Esophagus (tissue), 2 donors: ENCODE measurements around the gene EGFL8. TPM values are rescaled to one million over a fixed set of nuclear protein-coding genes. Genes with fewer than 3 reads are reported as not detected.

Source experiments
- H3K27ac ChIP-seq, 2 donors: one replicate each; pipeline ENCODE4 v1.5.1; 2013; ENCODE audit warnings: low read depth in 2 of 2, mild to moderate bottlenecking in 2 of 2, inconsistent platforms in 1 of 2, low read length in 1 of 2, moderate library complexity in 1 of 2
- H3K27me3 ChIP-seq, 2 donors: one replicate each; pipeline ENCODE4 v1.6.1; 2013; ENCODE audit warnings: low read length in 2 of 2, control low read depth in 1 of 2, mild to moderate bottlenecking in 1 of 2; ENCODE audit not compliant: insufficient read depth in 2 of 2, control insufficient read depth in 1 of 2
- H3K36me3 ChIP-seq, 2 donors: one replicate each; pipeline ENCODE4 v1.6.1; 2013; ENCODE audit warnings: low read length in 1 of 2; ENCODE audit not compliant: control insufficient read depth in 2 of 2, insufficient read depth in 2 of 2
- H3K4me1 ChIP-seq, 2 donors: one replicate each; pipeline ENCODE4 v1.6.1; 2013; ENCODE audit warnings: low read length in 1 of 2; ENCODE audit not compliant: control insufficient read depth in 2 of 2, insufficient read depth in 2 of 2
- H3K4me3 ChIP-seq, 2 donors: one replicate each; pipeline ENCODE4 v1.5.1; 2013; ENCODE audit warnings: low read length in 2 of 2, mild to moderate bottlenecking in 2 of 2, low read depth in 1 of 2, moderate library complexity in 1 of 2
- H3K9me3 ChIP-seq, 2 donors: one replicate each; pipeline ENCODE4 v1.6.1; 2013; ENCODE audit warnings: mild to moderate bottlenecking in 2 of 2, low read depth in 1 of 2, low read length in 1 of 2, moderate library complexity in 1 of 2; ENCODE audit not compliant: control insufficient read depth in 2 of 2, insufficient read depth in 1 of 2
- WGBS, 2 donors: extraction: QIAGEN DNeasy Blood & Tissue Kit; methylation state at CpG; one replicate each; pipeline ENCODE4 v1.1.7; 2013; 5-methylcytosine and 5-hydroxymethylcytosine counted together
- polyA plus RNA-seq, 2 donors: library from polyadenylated mRNA; stranded (reverse); fragments of 200-250 nt; gene quantifications; one replicate each; pipeline ENCODE4 v1.2.3, GENCODE V29; 2013
- donor health status: healthy with polysubstance abuse.
- donor health status: Bipolar disorder and iron deficiency.

EGFL8 gene
- polyA plus RNA-seq, 2 donors = 18.5 to 27.7 TPM

DNA sequence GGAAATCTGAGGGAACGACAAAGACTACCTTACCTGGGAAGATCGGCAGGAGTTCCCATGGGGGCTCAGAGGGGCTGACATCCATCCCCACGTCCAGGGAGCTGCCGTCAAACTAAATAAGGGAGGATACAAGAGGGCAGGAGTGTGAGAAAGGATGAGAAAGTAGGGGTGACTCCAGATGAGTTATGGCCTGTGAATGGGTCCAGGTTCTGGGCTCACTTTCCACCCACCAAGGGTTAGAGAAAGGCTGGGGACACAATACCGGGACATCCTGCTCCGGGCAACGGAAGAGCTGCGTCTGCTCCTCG lies 37.0 kb upstream of the EGFL8 start:
- peak overlapping the region; percentile 98 to 99 for H3K4me3 ChIP-seq
- H3K9me3 ChIP-seq = no peaks in the 10 kb centered on the region
- WGBS, 2 donors = 3 to 5% methylated on average over 9 of the region's 9 CpGs
- H3K27ac ChIP-seq = peak overlapping the region; percentile 83 to 96
- peaks cover 5 to 8% of the 10 kb centered on the region in 2 donors for H3K36me3 ChIP-seq
- no peaks in the 10 kb centered on the region for H3K27me3 ChIP-seq
- H3K4me1 ChIP-seq = peaks cover 16 to 18% of the 10 kb centered on the region in 2 donors

DNA sequence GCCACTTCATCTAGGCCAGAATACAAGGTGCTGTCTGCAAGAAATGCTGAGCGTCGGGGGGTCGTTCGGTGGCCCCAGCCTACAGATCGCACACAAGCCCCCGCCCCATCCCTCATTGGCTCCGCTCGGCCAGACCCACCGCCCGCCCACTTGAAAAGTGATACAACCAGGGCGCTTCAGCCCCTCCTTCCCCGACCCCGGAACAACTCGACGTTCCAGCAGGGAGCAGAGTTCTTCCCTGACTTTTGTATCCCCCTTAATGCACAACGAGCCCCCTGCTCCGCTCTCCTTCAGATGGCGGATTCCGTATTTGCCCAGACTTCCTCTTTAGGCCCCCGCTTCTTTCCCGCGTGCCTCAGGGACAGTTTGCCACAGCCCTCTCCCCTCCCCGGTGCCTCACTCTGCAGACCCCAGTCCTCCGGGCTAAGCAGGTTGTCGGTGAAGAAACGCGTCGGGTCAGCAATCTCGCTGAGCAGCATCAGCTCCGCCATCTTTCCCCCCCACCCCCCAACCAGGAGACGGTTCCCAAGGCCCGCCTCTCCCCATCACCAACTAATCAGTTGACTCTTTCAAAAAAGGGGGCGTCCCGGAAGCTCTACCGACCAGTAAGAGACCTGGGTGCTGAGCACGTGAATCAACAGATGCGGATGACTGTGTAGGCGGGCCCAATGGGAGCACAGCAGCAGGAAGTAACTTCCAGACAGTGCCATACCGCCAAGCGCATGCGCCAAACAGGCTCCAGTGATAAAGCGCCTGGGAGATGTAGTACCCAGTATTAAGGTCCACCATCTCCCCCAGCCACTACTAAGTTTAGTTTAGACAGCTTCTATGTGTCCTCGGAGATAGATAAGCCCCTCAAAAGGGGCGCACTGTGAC lies 36.4 kb upstream of the EGFL8 start, which contains the start of gene ATF6B:
Gene ATF6B (minus strand): TSS at position 530 of the 876 bp plus-strand sequence. CDS start 39 bp downstream, at position 491.
- H3K4me3 ChIP-seq = peak within 1 kb of the TSS; percentile 98 to 99
- H3K27ac ChIP-seq = peak within 1 kb of the TSS; percentile 93 to 96
- peaks cover 16 to 19% of the 10 kb centered on the region in 2 donors for H3K4me1 ChIP-seq
- WGBS, 2 donors = 0 to 1% methylated on average over 44 of the region's 44 CpGs
- no peaks in the 10 kb centered on the region for H3K27me3 ChIP-seq
- no peaks in the 10 kb centered on the region for H3K9me3 ChIP-seq
- peaks cover 5 to 8% of the 10 kb centered on the region in 2 donors for H3K36me3 ChIP-seq

DNA sequence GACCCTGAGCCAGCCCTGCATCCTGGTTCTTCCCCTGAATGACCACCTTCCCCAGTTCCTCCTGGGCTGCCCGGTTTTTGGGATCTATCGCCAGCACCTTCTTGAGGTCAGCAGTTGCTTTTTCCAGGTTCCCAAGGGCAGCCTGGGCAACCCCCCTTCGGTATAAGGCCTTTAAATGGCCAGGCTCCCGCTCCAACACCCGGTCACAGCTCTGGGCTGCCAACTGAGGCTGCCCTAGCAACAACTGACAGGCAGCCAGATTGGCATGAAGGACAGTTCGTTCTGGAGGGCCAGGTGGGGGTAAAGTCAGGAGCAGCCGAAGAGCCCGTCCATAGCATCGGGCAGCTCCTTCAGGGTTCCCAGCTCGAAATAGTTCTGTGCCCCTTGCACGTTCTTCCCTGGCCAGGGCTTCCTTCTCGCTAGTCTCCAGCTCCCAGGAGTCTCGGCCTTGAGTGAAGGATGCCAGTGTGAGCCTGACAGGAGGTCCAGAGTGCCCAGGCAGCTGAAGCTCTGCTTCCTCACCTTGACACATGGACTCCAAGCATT lies 35.6 kb upstream of the EGFL8 start:
- 81 to 84% methylated on average over 13 of the region's 13 CpGs for WGBS, 2 donors
- H3K27me3 ChIP-seq = no peaks in the 10 kb centered on the region
- H3K27ac ChIP-seq = peak overlapping the region; percentile 92 to 93
- H3K9me3 ChIP-seq = no peaks in the 10 kb centered on the region
- peaks cover 16 to 19% of the 10 kb centered on the region in 2 donors for H3K4me1 ChIP-seq
- peaks cover 2 to 8% of the 10 kb centered on the region in 2 donors for H3K36me3 ChIP-seq
- H3K4me3 ChIP-seq = peak overlapping the region; percentile 59 to 98

DNA sequence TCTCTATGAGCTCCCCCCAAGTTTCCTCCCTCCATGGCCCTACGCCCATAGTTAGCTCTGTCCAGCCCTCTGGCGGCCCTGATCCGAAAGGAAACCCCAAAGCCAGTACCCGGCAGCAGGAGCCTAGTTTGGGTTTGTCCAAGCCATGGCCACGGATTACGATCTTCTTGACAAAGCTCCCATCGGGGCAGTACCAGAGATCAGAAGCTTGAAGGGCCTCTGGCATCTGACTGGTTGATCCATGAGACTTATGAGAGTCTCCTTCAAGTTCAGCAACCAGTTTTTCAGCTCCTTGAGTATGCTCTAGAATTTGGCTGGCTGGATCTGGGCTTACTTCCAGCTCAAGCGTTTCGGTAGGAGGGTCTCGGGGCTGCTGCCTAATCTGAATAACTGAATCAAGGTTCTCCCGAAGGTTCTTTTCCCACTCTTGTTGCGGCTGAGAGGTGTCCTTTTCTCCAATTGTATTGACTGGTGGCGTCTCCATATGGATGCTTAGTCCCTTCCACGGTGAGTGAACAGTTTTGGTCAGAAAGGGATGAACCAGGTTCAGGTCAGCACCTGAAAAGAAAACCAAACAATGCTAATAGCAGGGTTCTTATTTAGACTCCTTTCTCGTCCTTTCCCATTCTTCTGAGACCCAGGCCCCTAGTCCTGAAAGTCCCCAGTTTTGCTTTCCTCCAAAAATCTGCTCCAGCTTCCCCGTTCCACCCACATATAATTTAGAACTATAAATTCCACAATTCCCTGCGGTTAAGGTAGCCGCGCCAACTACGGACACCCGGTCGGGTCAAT lies 34.9 kb upstream of the EGFL8 start:
- peaks cover 16 to 19% of the 10 kb centered on the region in 2 donors for H3K4me1 ChIP-seq
- H3K9me3 ChIP-seq = no peaks in the 10 kb centered on the region
- H3K27me3 ChIP-seq = no peaks in the 10 kb centered on the region
- H3K4me3 ChIP-seq = peak overlapping the region; percentile 59 to 98
- H3K27ac ChIP-seq = peak overlapping the region; percentile 92 to 93
- 24 to 29% methylated on average over 22 of the region's 22 CpGs for WGBS, 2 donors
- H3K36me3 ChIP-seq = peaks cover under 1 to 2% of the 10 kb centered on the region in 2 donors

DNA sequence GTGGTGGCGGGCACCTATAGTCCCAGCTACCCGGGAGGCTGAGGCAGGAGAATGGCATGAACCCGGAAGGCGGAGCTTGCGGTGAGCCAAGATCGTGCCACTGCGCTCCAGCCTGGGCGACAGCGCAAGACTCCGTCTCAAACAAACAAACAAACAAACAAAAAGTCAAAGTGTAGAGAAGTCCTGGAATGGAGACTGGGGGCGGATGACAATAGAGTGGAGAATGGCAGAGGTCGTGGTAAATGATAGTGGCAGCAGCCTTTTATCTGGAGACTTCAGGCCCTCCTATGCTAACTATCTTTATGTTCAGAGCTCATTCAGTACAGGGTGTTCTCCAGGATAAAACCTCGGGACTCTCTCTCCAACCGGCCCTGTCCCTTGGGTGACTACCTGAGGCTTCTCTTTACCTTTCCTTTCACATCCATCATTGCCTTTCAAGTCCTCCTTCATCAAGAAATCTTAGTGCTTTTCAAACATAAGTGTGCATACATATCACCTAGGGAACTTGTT lies 32.9 kb upstream of the EGFL8 start:
- H3K36me3 ChIP-seq = no peaks in the 10 kb centered on the region
- H3K4me3 ChIP-seq = no peak overlapping the region
- H3K27me3 ChIP-seq = no peaks in the 10 kb centered on the region
- 87 to 89% methylated on average over 14 of the region's 14 CpGs for WGBS, 2 donors
- no peaks in the 10 kb centered on the region for H3K9me3 ChIP-seq
- peak overlapping the region; percentile 44 to 47 for H3K27ac ChIP-seq
- H3K4me1 ChIP-seq = peaks cover 16 to 19% of the 10 kb centered on the region in 2 donors

DNA sequence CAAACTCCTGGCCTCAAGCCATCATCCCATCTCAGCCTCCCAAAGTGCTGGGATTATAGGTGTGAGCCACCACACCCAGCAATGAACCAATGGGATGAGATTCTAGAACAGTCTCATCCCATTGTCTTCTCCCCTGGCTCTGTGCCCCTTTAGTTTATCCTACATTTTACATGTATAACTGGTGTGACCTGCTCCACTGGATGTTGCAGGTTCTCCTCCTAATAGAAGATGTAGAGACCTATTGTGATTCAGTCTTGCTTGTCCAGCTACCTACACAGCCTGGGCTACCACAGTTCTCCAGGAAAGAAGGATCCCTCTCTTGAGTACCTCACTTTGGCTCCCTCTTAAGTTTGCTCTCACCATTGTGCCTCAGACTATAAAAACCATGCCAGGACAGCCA lies 32.3 kb upstream of the EGFL8 start:
- H3K27ac ChIP-seq = peak overlapping the region; percentile 71 to 76
- H3K9me3 ChIP-seq = no peaks in the 10 kb centered on the region
- no peak overlapping the region for H3K4me3 ChIP-seq
- peaks cover 14 to 16% of the 10 kb centered on the region in 2 donors for H3K4me1 ChIP-seq
- H3K27me3 ChIP-seq = no peaks in the 10 kb centered on the region
- H3K36me3 ChIP-seq = no peaks in the 10 kb centered on the region

DNA sequence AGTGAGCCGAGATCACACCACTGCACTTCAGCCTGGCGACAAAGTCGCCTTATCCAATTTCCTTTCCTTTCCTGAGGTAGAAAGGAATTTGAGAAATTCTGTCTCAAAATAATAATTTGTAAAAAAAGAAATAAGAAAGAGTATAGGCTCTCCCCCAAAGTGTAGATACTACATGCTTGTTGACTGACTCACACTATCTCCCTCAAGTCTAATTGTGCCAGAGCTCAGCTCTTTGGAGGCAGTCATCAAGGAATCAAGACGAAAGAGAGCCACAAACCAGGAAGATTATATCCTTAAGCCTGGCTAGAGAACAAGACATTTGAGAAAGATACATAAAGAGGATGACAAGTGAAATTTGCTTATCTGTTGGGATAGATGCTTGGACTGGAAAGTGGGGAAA lies 30.6 kb upstream of the EGFL8 start:
- Histone ChIP-seq H3K36me3 (no peaks in the 10 kb centered on the region), H3K27me3 (no peaks in the 10 kb centered on the region), H3K4me1 (peaks cover 4 to 7% of the 10 kb centered on the region in 2 donors), H3K9me3 (no peaks in the 10 kb centered on the region), H3K27ac (no peak overlapping the region), H3K4me3 (no peak overlapping the region)
- WGBS, 2 donors = 82 to 87% methylated on average over 4 of the region's 4 CpGs

DNA sequence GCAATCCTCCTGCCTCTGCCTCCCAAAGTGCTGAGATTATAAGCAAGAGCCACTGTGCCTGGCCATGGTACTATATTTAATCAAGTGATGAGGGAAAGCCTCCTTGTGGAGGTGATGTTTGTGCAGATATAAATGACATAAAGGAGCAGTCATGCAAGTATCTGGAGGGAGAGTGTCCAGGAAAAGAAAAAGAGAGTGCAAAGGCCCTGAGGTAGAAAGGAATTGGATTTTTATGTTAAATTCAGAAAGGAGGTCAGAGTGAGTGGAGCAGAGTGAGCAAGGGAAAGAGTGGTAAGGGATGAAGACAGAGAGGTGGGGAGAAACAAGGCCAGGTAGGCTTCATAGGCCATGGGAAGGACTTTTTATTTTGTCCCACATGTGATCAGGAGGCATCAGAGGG lies 26.9 kb upstream of the EGFL8 start:
- Histone ChIP-seq H3K4me1 (peaks cover 0 to 1% of the 10 kb centered on the region in 2 donors), H3K27me3 (no peaks in the 10 kb centered on the region), H3K36me3 (no peaks in the 10 kb centered on the region), H3K4me3 (no peak overlapping the region), H3K27ac (no peak overlapping the region), H3K9me3 (no peaks in the 10 kb centered on the region)

DNA sequence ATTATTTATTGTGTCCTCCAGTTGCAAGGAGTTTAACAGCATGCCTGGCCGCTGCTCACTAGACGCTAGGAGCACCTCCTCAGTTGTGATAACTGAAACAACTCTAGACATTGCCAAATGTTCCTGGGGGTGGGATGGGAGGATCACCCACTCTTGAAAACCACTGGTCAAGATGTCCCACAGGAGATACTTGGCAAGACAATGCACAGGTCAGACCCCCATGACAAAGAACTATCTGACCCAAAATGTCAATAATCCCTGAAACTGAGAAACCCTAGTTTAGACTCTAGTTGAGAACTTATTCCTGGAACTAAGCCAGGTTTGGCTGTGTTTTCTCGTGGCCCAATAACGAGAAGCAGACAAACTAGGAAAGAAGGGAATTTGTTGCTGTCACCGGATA lies 24.8 kb upstream of the EGFL8 start:
- Histone ChIP-seq H3K27me3 (no peaks in the 10 kb centered on the region), H3K4me3 (no peak overlapping the region), H3K4me1 (no peaks in the 10 kb centered on the region), H3K9me3 (no peaks in the 10 kb centered on the region), H3K36me3 (no peaks in the 10 kb centered on the region), H3K27ac (no peak overlapping the region)
- WGBS, 2 donors = 75 to 81% methylated on average over 5 of the region's 5 CpGs
